ENCODE measurements around the gene NAXD.
"Not testable (repeated sequence)": the region's sequence is repeated elsewhere in the genome, so short reads cannot be mapped to it uniquely, and the experiment has no call there.

Gene NAXD

GRCh38 chr13:110669036-110669435 lies 53.7 kb downstream of the NAXD start:
- ATAC-seq: no peak
- TF ChIP-seq ZFP30 (CRISPR knock-in tag; IDR thresholded peaks at IDR 0.05) (no peak), GLIS3 (CRISPR knock-in tag; IDR thresholded peaks at IDR 0.05) (no peak), ZNF565 (CRISPR knock-in tag; conservative IDR thresholded peaks at IDR 0.05; ENCODE audit: low read depth) (no peak), SNAI2 (CRISPR knock-in tag; IDR thresholded peaks at IDR 0.05) (no peak), ESRRG (CRISPR knock-in tag; IDR thresholded peaks at IDR 0.05) (no peak), ZC3H10 (CRISPR knock-in tag; IDR thresholded peaks at IDR 0.05) (no peak)

- not testable (repeated sequence) for ATAC-seq
Measured at GRCh38 chr13:110669814-110670213, 54.5 kb downstream of the NAXD start.

- TF ChIP-seq CSRNP3 (CRISPR knock-in tag; IDR thresholded peaks at IDR 0.05) (no peak), PATZ1 (CRISPR knock-in tag; IDR thresholded peaks at IDR 0.05; ENCODE audit: borderline replicate concordance) (no peak), TSHZ2 (CRISPR knock-in tag; IDR thresholded peaks at IDR 0.05) (no peak), RARB (CRISPR knock-in tag; IDR thresholded peaks at IDR 0.05) (no peak), TCF4 (CRISPR knock-in tag; IDR thresholded peaks at IDR 0.05; ENCODE audit: borderline replicate concordance) (no peak), BACH2 (CRISPR knock-in tag; IDR thresholded peaks at IDR 0.05; ENCODE audit: borderline replicate concordance) (no peak), OSR1 (CRISPR knock-in tag; IDR thresholded peaks at IDR 0.05) (no peak), TOX (CRISPR knock-in tag; IDR thresholded peaks at IDR 0.05; ENCODE audit: borderline replicate concordance) (no peak), CREB5 (CRISPR knock-in tag; IDR thresholded peaks at IDR 0.05; ENCODE audit: low read depth) (no peak), CSDC2 (CRISPR knock-in tag; IDR thresholded peaks at IDR 0.05) (no peak), ARNTL (CRISPR knock-in tag; IDR thresholded peaks at IDR 0.05; ENCODE audit: borderline replicate concordance, low read depth) (no peak), ZNF565 (CRISPR knock-in tag; conservative IDR thresholded peaks at IDR 0.05; ENCODE audit: low read depth) (no peak), ZFP30 (CRISPR knock-in tag; IDR thresholded peaks at IDR 0.05) (no peak), POU6F1 (CRISPR knock-in tag; IDR thresholded peaks at IDR 0.05; ENCODE audit: borderline replicate concordance, low read depth) (no peak), ZNF8 (CRISPR knock-in tag; IDR thresholded peaks at IDR 0.05) (no peak), ESRRG (CRISPR knock-in tag; IDR thresholded peaks at IDR 0.05) (no peak), PPARA (CRISPR knock-in tag; IDR thresholded peaks at IDR 0.05; ENCODE audit: borderline replicate concordance) (no peak)
- ATAC-seq: no peak
Measured at GRCh38 chr13:110676595-110677587, 61.5 kb downstream of the NAXD start.

Data from SK-N-SH treated with all-trans-retinoic acid at 6 μM for 48 hours (cell line).